Measurements from ENCODE around the gene PILRA.

GRCh38 chr7:100394077-100394476 is 20.8 kb downstream of the PILRA start:
- TF ChIP-seq CTCF (IDR thresholded peaks at IDR 0.05 in 4 of 5, conservative IDR thresholded peaks at IDR 0.05 in 1 of 5) (no peak), POLR2A (IDR thresholded peaks at IDR 0.05) (no peak)

Data from gastrocnemius medialis (tissue), 4 donors.